Measurements from ENCODE around the gene RNFT2. TPM values are rescaled to one million over a fixed set of nuclear protein-coding genes. Genes with fewer than 3 reads are reported as not detected.
A peak's percentile ranks its signal among the peaks of the same experiment; 100 is the strongest.

Gene RNFT2
- total and polyA plus RNA-seq, 7 donors = 0.04 to 0.64 (median 0.36) TPM

DNA sequence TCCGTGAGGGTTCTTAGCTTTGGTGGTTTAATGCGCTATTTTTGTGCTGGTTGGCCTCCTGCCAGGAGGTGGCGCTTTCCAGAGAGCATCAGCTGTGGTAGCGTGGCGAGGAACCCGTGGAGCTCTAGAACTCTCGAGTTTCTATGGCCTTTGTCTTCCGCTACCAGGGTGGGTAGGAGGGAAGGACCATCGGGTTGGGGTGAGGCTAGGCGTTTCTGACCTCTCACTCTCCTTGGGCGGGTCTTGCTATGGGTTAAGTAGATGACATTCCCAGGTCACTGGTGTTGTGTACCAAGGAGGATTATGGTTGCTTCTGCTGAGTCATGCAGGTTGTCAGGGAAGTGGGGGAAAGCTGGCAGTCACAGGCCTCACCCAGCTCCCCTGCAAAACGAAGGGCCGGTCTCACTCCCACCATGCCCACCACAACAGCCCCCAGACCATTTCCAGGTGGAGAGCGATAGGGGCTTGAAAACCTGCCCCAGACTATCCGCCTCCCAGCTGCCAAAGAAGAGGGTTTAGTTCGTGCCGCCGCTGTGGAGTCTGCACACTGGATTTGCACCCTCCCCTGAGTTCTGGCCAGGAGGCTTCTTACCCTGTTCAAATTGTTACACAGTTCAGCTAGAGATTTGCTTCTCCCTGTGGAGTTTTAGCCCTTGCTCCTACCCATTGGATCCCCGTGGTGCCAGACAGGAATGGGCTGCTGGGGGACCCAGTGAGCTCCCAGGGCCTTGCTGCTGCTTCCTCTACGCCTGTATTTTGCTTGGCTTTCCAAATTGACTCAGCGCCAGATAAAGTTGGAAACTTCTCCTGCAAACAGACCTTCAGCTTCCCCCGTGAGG lies 21.9 kb downstream of the RNFT2 start:
- H3K27ac ChIP-seq = no peak overlapping the region
- DNase-seq = no peak
- TF ChIP-seq, protein P1, sequence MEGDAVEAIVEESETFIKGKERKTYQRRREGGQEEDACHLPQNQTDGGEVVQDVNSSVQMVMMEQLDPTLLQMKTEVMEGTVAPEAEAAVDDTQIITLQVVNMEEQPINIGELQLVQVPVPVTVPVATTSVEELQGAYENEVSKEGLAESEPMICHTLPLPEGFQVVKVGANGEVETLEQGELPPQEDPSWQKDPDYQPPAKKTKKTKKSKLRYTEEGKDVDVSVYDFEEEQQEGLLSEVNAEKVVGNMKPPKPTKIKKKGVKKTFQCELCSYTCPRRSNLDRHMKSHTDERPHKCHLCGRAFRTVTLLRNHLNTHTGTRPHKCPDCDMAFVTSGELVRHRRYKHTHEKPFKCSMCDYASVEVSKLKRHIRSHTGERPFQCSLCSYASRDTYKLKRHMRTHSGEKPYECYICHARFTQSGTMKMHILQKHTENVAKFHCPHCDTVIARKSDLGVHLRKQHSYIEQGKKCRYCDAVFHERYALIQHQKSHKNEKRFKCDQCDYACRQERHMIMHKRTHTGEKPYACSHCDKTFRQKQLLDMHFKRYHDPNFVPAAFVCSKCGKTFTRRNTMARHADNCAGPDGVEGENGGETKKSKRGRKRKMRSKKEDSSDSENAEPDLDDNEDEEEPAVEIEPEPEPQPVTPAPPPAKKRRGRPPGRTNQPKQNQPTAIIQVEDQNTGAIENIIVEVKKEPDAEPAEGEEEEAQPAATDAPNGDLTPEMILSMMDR (IDR thresholded peaks at IDR 0.05) = no peak

DNA sequence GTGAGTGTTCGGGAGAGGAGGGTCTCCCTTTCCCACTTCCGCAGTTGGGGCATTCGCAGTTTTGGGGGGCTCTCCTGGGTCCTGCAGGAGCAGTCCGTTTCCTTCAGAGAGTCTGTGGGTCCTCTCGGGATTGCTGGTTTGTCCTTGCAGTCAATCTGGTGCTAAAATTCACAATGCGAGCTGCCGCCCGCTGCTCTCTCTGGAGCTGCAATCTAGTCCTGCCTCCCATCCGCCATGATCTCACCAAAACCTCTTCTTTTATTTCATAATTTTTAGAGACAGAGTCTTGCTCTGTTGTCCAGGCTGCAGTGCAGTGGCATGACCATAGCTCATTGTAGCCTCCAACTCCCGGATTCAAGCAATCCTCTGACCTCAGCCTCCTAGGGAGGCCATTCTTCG lies 22.5 kb downstream of the RNFT2 start:
- Histone ChIP-seq H3K36me3 (ENCODE audit: insufficient read depth in 1 of 2, low read depth in 1 of 2) (no peaks in the 10 kb centered on the region), H3K4me1 (no peaks in the 10 kb centered on the region), H3K27ac (no peak overlapping the region), H3K9me3 (no peaks in the 10 kb centered on the region), H3K27me3 (ENCODE audit: insufficient read depth in 3 of 3, low read length in 2 of 3) (no peaks in the 10 kb centered on the region), H3K4me3 (no peak overlapping the region)
- no peak for DNase-seq
- TF ChIP-seq, protein P1 (IDR thresholded peaks at IDR 0.05) = no peak
- intact Hi-C loops (cut with DNase I) = no loop called here
- no peak for ATAC-seq
- 73 to 85% (median 80%) methylated on average over 11 of the region's 11 CpGs for WGBS, 3 donors

More for the DNA sequence above, 21.9 kb downstream of the RNFT2 start:
- no peaks in the 10 kb centered on the region for H3K4me1 ChIP-seq
- whole genome bisulfite sequencing, 3 donors = 64 to 71% (median 69%) methylated on average over 22 of the region's 22 CpGs
- no peaks in the 10 kb centered on the region for H3K36me3 ChIP-seq (ENCODE audit: insufficient read depth in 1 of 2, low read depth in 1 of 2)
- no peak for ATAC-seq
- peak overlapping the region; percentile 18 for H3K4me3 ChIP-seq
- intact Hi-C loops (cut with DNase I) = no loop called here
- no peaks in the 10 kb centered on the region for H3K27me3 ChIP-seq (ENCODE audit: insufficient read depth in 3 of 3, low read length in 2 of 3)
- H3K9me3 ChIP-seq = no peaks in the 10 kb centered on the region

DNA sequence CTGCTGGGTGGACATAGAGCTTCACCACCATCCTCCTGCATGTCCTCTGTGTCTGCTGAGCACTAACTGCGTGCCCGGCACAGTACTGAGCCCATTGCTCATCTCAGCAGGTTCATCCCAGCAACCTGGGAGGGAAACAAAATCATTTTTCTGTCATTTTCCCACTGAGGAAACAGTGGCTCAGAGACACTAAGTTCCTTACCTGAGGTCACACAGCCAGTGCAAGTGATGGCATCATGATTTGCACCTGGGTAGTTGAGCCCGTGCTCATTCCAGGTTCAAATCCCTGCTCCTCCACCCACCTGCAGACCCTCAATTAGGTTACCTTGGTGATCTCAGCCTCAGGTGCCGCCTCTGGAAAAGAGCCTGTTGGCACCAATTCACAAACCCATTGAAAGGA lies 23.4 kb downstream of the RNFT2 start:
- no peaks in the 10 kb centered on the region for H3K36me3 ChIP-seq (ENCODE audit: insufficient read depth in 1 of 2, low read depth in 1 of 2)
- no peaks in the 10 kb centered on the region for H3K4me1 ChIP-seq
- no peak overlapping the region for H3K27ac ChIP-seq
- no peaks in the 10 kb centered on the region for H3K27me3 ChIP-seq (ENCODE audit: insufficient read depth in 3 of 3, low read length in 2 of 3)
- intact Hi-C loops (cut with DNase I) = no loop called here
- no peak overlapping the region for H3K4me3 ChIP-seq
- no peaks in the 10 kb centered on the region for H3K9me3 ChIP-seq
- no peak for DNase-seq
- no peak for ATAC-seq
- TF ChIP-seq, protein P1 (IDR thresholded peaks at IDR 0.05) = no peak
- WGBS, 3 donors = 91 to 99% (median 96%) methylated on average over 4 of the region's 4 CpGs

DNA sequence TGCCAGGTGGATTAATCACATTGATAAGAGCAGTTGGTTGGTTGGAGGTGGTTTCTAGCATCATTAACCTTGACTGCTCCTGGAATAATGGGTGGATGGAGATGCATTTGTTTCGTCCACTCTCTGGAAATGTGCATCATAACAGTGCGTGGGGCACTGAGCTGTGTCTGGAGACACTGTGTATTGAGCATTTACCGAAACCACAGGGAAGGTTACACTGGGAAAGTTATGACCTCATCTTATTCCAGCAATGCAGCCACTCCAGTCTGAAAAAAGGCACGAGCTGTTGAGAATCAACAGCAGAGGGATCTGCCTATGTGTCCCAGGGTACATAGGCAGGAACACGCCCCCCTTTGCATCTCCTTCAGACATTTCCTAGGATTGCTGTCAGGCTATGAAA lies 27.2 kb downstream of the RNFT2 start:
- ATAC-seq = no peak
- intact Hi-C loops (cut with DNase I) = no loop called here

More for the DNA sequence above, 27.2 kb downstream of the RNFT2 start:
- H3K36me3 ChIP-seq (ENCODE audit: insufficient read depth in 1 of 2, low read depth in 1 of 2) = no peaks in the 10 kb centered on the region
- H3K9me3 ChIP-seq = no peaks in the 10 kb centered on the region
- H3K4me3 ChIP-seq = no peak overlapping the region
- 59 to 68% (median 65%) methylated on average over 5 of the region's 5 CpGs for WGBS, 3 donors
- TF ChIP-seq, protein P1 (IDR thresholded peaks at IDR 0.05) = no peak
- DNase-seq = no peak
- H3K27ac ChIP-seq = no peak overlapping the region
- no peaks in the 10 kb centered on the region for H3K4me1 ChIP-seq
- no peaks in the 10 kb centered on the region for H3K27me3 ChIP-seq (ENCODE audit: insufficient read depth in 3 of 3, low read length in 2 of 3)
